Measurements from ENCODE around the gene STON2.

DNA sequence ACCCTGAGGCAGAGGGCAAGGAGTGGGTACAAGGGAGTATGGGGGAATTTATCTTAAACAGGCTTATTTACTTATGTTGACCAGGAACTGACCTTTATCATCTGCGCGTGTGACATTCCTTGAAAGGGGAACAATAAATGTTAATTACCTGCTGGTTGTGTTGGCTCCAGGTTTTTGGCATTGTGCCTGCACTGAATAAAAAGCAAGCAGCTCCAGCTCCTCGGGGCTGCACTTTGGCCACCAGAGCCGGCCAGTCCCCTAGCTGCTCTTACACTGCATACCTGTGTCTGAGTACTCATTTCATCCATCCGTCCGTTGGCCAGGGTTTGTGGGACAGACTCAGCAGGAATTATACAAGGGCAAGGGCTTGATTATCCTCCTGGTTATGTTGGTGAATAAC, 110.6 kb downstream of the STON2 start:
- TF ChIP-seq ZNF274 (IDR thresholded peaks at IDR 0.05; ENCODE audit: low read depth, low read length) = no peak
- no peak for TF ChIP-seq YY1 (IDR thresholded peaks at IDR 0.05; ENCODE audit: insufficient read depth, insufficient read length)

Data from NT2/D1 (cell line).